ENCODE data around the gene NPB.

DNA sequence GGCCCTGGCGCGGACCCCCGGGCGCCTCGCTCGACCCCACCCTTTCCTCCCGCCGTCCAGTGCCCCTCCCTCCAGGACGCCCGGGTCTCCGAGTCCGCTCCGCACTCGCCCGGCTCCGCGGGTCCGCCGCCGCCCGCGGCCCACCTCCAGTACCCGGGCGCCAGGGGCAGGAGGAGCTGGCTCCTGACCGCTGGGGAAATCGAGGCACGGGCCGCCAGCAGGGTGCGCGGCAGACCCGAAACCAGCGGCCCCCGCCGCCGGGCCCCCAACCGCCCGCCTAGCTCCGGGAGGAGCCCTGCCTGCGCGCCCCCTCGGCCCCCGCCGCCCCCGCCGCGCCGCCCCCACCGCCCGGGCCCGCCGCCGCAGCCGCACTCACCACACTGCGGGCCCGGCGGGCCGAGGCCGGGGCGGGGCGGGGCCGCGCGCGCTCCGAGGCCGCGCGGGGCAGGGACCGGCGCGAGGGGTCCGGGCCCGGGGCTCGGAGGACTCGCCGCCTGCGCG, 25.2 kb downstream of the NPB start:
- TF ChIP-seq, protein P1, sequence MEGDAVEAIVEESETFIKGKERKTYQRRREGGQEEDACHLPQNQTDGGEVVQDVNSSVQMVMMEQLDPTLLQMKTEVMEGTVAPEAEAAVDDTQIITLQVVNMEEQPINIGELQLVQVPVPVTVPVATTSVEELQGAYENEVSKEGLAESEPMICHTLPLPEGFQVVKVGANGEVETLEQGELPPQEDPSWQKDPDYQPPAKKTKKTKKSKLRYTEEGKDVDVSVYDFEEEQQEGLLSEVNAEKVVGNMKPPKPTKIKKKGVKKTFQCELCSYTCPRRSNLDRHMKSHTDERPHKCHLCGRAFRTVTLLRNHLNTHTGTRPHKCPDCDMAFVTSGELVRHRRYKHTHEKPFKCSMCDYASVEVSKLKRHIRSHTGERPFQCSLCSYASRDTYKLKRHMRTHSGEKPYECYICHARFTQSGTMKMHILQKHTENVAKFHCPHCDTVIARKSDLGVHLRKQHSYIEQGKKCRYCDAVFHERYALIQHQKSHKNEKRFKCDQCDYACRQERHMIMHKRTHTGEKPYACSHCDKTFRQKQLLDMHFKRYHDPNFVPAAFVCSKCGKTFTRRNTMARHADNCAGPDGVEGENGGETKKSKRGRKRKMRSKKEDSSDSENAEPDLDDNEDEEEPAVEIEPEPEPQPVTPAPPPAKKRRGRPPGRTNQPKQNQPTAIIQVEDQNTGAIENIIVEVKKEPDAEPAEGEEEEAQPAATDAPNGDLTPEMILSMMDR (IDR thresholded peaks at IDR 0.05) = no peak
- no peak for TF ChIP-seq POLR2A (IDR thresholded peaks at IDR 0.05)

Data from adrenal gland (tissue), 5 donors.